ENCODE data around the gene PARD3B.

DNA sequence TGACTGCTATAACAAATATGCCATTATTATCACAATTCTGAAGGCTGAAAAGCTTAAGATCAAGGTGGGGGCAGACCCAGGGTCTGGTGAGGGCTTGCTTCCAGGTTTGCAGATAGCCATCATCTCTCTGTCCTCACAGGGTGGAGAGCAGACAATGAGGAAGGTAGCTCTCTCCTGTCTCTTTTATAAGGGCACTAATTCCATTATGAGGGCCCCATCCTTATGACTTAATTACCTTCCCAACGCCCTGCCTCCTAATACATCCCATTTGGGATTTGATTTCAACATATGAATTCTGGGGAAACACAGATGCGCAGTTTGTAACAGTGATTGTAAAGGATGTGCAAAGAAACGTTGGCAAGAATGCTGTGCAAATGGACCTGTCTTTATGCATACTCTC is 44.8 kb downstream of the PARD3B start:
- TF ChIP-seq, protein P1, sequence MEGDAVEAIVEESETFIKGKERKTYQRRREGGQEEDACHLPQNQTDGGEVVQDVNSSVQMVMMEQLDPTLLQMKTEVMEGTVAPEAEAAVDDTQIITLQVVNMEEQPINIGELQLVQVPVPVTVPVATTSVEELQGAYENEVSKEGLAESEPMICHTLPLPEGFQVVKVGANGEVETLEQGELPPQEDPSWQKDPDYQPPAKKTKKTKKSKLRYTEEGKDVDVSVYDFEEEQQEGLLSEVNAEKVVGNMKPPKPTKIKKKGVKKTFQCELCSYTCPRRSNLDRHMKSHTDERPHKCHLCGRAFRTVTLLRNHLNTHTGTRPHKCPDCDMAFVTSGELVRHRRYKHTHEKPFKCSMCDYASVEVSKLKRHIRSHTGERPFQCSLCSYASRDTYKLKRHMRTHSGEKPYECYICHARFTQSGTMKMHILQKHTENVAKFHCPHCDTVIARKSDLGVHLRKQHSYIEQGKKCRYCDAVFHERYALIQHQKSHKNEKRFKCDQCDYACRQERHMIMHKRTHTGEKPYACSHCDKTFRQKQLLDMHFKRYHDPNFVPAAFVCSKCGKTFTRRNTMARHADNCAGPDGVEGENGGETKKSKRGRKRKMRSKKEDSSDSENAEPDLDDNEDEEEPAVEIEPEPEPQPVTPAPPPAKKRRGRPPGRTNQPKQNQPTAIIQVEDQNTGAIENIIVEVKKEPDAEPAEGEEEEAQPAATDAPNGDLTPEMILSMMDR (IDR thresholded peaks at IDR 0.05): no peak
- TF ChIP-seq POLR2A (IDR thresholded peaks at IDR 0.05): no peak

Data from lower leg skin (tissue), 3 donors.